GM12892 (cell line): ENCODE measurements around the gene SRGAP2B.
"Not testable (repeated sequence)": the region's sequence is repeated elsewhere in the genome, so short reads cannot be mapped to it uniquely, and the experiment has no call there.

Experiments used
- POLR2A ChIP-seq: IDR thresholded peaks from 2 replicates; pipeline ENCODE4 v1.6.1; 2011; ENCODE audit warnings: low read depth, low read length, control low read depth
- POLR2AphosphoS5 ChIP-seq: IDR thresholded peaks from 2 replicates; pipeline ENCODE4 v1.6.1; 2011; ENCODE audit warnings: low read depth, low read length, control low read depth
- TAF1 ChIP-seq: IDR thresholded peaks from 2 replicates; pipeline ENCODE4 v1.6.1; 2011; ENCODE audit warnings: low read depth, mild to moderate bottlenecking, control low read depth, low read length, borderline replicate concordance

GRCh38 chr1:145045571-145046273 is 49.4 kb downstream of the SRGAP2B start:
- TF ChIP-seq POLR2A, POLR2AphosphoS5, TAF1: not testable (repeated sequence)
